ENCODE results near the gene STRBP.

The STRBP gene

DNA sequence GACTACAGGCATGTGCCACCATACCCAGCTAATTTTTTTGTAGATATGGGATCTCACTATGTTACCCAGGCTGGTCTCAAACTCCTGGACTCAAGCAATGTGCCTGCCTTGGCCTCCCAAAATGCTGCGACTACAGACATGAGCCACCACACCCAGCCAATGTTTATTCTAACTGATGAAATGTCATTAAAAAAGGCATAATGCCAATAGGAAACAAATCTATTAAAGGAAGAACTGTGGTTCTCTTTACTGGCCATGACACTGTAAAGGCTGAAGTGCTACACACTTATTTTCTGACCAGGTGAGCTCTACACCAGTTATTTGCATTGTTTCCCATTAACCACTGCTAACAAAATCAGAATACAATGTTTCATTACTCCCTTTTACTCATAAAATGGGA lies 106.0 kb downstream of the STRBP start:
- H3K4me3 ChIP-seq (ENCODE audit: low read depth, low read length) = no peak overlapping the region
- TF ChIP-seq POLR2A (IDR thresholded peaks at IDR 0.05; ENCODE audit: extremely low read depth, insufficient read length) = no peak
- TF ChIP-seq, protein P1, sequence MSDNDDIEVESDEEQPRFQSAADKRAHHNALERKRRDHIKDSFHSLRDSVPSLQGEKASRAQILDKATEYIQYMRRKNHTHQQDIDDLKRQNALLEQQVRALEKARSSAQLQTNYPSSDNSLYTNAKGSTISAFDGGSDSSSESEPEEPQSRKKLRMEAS (IDR thresholded peaks at IDR 0.05; ENCODE audit: low read depth, low read length) = no peak
- DNase-seq (ENCODE audit: low read depth) = no peak

DNA sequence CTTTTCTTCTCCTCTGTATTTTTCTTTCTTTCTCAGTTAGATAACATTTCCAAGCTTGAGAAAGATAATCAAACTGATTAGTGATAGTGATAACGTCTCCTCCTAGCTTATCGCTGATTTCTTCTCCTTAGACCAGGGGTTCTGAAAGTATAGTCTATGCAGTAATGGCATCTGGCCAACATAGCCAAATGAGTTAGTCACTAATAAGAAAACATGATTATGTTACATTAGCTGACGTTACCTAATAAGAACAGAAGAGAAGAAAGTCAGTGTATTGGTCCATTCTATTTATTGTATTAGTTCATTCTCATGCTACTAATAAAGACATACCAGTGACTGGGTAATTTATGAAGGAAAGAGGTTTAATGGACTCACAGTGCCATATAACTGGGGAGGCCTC lies 111.2 kb downstream of the STRBP start:
- DNase-seq (ENCODE audit: low read depth) = no peak
- TF ChIP-seq POLR2A (IDR thresholded peaks at IDR 0.05; ENCODE audit: extremely low read depth, insufficient read length) (no peak), MYC (IDR thresholded peaks at IDR 0.05; ENCODE audit: low read depth, low read length) (no peak)
- TF ChIP-seq, protein P2, sequence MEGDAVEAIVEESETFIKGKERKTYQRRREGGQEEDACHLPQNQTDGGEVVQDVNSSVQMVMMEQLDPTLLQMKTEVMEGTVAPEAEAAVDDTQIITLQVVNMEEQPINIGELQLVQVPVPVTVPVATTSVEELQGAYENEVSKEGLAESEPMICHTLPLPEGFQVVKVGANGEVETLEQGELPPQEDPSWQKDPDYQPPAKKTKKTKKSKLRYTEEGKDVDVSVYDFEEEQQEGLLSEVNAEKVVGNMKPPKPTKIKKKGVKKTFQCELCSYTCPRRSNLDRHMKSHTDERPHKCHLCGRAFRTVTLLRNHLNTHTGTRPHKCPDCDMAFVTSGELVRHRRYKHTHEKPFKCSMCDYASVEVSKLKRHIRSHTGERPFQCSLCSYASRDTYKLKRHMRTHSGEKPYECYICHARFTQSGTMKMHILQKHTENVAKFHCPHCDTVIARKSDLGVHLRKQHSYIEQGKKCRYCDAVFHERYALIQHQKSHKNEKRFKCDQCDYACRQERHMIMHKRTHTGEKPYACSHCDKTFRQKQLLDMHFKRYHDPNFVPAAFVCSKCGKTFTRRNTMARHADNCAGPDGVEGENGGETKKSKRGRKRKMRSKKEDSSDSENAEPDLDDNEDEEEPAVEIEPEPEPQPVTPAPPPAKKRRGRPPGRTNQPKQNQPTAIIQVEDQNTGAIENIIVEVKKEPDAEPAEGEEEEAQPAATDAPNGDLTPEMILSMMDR (IDR thresholded peaks at IDR 0.05; ENCODE audit: low read depth, low read length) = no peak
- TF ChIP-seq, protein P1 (IDR thresholded peaks at IDR 0.05; ENCODE audit: low read depth, low read length) = no peak
- H3K4me3 ChIP-seq (ENCODE audit: low read depth, low read length) = no peak overlapping the region

DNA sequence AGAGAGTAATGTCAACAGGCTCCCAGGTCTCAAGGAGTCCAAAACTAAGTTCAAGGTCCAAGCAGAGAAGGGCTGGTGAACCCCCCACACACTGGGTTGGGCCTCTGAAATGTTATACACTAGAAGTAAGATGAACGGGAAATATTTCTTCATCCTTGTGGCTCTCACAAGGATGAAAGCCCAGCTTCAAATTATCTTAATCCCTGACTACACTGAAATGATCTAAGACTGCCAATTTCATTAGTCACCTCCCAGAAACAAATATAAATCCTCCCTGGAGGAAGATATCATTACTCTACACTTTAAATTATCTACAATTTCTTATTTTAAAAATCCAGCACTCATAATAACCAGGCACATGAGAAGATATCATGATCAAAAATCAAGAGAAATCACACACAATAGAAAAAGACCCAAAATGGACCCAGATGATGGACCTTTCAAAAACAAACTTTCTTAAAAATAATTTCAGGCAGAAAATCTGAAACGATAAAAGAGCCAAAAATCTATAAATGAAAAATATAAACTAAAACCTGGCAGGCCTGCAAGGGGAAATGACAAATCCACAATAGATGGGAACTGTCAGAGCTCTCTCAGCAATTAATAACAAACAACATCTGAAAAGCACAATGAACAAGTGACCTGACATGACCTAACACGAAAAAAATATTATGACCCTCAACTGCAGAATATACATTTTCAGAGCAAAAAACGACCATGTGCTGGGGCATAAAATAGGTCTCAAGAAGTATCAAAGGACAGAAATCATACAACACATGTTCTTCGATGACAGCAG lies 117.5 kb downstream of the STRBP start:
- DNase-seq (ENCODE audit: low read depth) = no peak
- no peak overlapping the region for H3K4me3 ChIP-seq (ENCODE audit: low read depth, low read length)
- no peak for TF ChIP-seq POLR2A (IDR thresholded peaks at IDR 0.05; ENCODE audit: extremely low read depth, insufficient read length)
- TF ChIP-seq, protein P2 (IDR thresholded peaks at IDR 0.05; ENCODE audit: low read depth, low read length) = no peak
- no peak for TF ChIP-seq MYC (IDR thresholded peaks at IDR 0.05; ENCODE audit: low read depth, low read length)
- TF ChIP-seq, protein P1 (IDR thresholded peaks at IDR 0.05; ENCODE audit: low read depth, low read length) = no peak

DNA sequence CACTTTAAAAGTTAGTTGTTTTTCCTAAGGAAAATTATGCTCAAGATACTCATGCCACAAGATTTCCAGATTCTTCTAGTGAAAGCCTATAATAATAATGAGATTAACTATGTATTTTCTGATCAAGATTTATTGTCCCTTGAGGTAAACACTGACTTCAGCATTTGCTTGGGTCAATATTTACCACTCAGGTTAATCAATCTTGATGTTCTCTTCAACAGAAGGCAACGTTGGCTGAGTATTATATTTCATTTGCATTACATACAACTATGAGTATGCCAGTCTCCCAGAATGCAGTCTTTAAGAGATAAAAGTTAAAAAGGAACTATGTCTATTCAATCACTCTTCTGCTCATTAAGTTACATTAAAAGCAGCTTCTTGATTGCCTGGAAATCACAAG lies 119.3 kb downstream of the STRBP start:
- TF ChIP-seq MYC (IDR thresholded peaks at IDR 0.05; ENCODE audit: low read depth, low read length) = no peak
- H3K4me3 ChIP-seq (ENCODE audit: low read depth, low read length) = no peak overlapping the region
- DNase-seq (ENCODE audit: low read depth) = no peak

DNA sequence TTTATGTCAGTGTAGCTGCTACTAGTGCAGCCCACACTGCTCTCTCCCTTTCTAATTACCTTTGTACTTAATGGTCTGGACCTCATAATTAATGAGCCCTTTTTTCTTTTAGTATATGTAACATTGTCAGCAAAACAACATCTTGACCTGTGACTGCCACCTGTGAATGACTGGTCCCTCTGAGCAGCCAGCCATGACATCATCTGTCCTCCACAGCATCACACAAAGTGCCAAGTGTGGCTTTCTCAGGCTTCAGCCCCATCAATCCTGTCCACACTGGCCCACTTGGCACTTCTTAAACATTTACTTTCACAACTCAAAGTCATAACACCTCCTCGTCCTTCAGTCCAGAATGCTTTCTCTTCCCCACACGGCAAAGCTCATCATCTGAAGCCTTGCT lies 130.2 kb downstream of the STRBP start:
- DNase-seq (ENCODE audit: low read depth) = no peak
- no peak overlapping the region for H3K4me3 ChIP-seq (ENCODE audit: low read depth, low read length)
- TF ChIP-seq POLR2A (IDR thresholded peaks at IDR 0.05; ENCODE audit: extremely low read depth, insufficient read length) = no peak
- TF ChIP-seq MYC (IDR thresholded peaks at IDR 0.05; ENCODE audit: low read depth, low read length) = no peak
- TF ChIP-seq, protein P2 (IDR thresholded peaks at IDR 0.05; ENCODE audit: low read depth, low read length) = no peak
- TF ChIP-seq, protein P1 (IDR thresholded peaks at IDR 0.05; ENCODE audit: low read depth, low read length) = no peak

DNA sequence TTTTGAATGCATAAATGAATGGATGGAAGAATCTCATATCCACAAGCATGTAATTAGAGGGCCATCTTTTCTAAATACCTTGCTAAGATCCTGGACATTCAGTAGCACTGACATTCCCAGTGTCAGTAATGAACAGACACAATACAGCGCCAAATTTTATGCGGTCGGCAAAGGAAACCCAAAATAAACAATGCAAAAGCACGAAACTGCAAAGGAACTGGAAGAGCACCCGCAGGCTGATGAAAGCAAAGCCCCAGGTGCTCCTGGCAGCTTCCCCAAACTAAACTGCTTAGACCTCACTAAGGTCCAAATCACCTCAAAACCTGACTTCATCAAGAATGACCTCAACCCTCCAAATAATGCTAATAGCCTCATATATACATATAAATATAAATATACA lies 133.0 kb downstream of the STRBP start:
- DNase-seq (ENCODE audit: low read depth) = no peak
- H3K4me3 ChIP-seq (ENCODE audit: low read depth, low read length) = no peak overlapping the region
- TF ChIP-seq POLR2A (IDR thresholded peaks at IDR 0.05; ENCODE audit: extremely low read depth, insufficient read length) = no peak
- TF ChIP-seq, protein P2 (IDR thresholded peaks at IDR 0.05; ENCODE audit: low read depth, low read length) = no peak
- TF ChIP-seq, protein P1 (IDR thresholded peaks at IDR 0.05; ENCODE audit: low read depth, low read length) = no peak
